Endodermal cell (in vitro differentiated cells): ENCODE data around the gene CHSY1. TPM values are rescaled to one million over a fixed set of nuclear protein-coding genes. Genes with fewer than 3 reads are reported as not detected.
A peak's percentile ranks its signal among the peaks of the same experiment; 100 is the strongest.
"Not testable (repeated sequence)": the region's sequence is repeated elsewhere in the genome, so short reads cannot be mapped to it uniquely, and the experiment has no call there.

Experiments used
- DNase-seq: peaks from one replicate; pipeline ENCODE4 v3.0.0-alpha.2; 2017
- H3K27ac ChIP-seq: 2 replicates; pipeline ENCODE4 v1.5.1; 2013; ENCODE audit warnings: mild to moderate bottlenecking, low read depth, low read length, moderate library complexity
- H3K27me3 ChIP-seq: 2 replicates; pipeline ENCODE4 v1.6.1; 2013; ENCODE audit warnings: mild to moderate bottlenecking, low read length, moderate library complexity; ENCODE audit not compliant: insufficient read depth, control insufficient read depth, poor library complexity, severe bottlenecking
- H3K36me3 ChIP-seq: 2 replicates; pipeline ENCODE4 v1.7.0; 2013; ENCODE audit warnings: mild to moderate bottlenecking, low read length, moderate library complexity; ENCODE audit not compliant: control insufficient read depth, insufficient read depth
- H3K4me1 ChIP-seq: one replicate; pipeline ENCODE4 v1.7.0; 2013; ENCODE audit warnings: low read length; ENCODE audit not compliant: control insufficient read depth, insufficient read depth
- H3K4me3 ChIP-seq: 2 replicates; pipeline ENCODE4 v1.5.1; 2013; ENCODE audit warnings: mild to moderate bottlenecking, low read length, moderate library complexity
- H3K9ac ChIP-seq: 2 replicates; pipeline ENCODE4 v1.6.1; 2013; ENCODE audit warnings: mild to moderate bottlenecking, low read length, moderate library complexity; ENCODE audit not compliant: poor library complexity, severe bottlenecking; ENCODE audit errors: extremely low read depth
- H3K9me3 ChIP-seq: 2 replicates; pipeline ENCODE4 v1.6.1; 2013; ENCODE audit warnings: mild to moderate bottlenecking, low read length, moderate library complexity; ENCODE audit not compliant: control insufficient read depth
- H3K27ac Mint-ChIP-seq: 2 replicates; pipeline ENCODE4 v1.8.0; 2020; ENCODE audit warnings: mixed read lengths
- H3K27me3 Mint-ChIP-seq: 2 replicates; pipeline ENCODE4 v1.8.0; 2021; ENCODE audit warnings: mild to moderate bottlenecking, mixed read lengths; ENCODE audit not compliant: insufficient read depth
- H3K36me3 Mint-ChIP-seq: 2 replicates; pipeline ENCODE4 v1.8.0; 2020; ENCODE audit warnings: low read depth, mixed read lengths
- H3K4me1 Mint-ChIP-seq: 2 replicates; pipeline ENCODE4 v1.8.0; 2020; ENCODE audit warnings: mixed read lengths
- H3K4me3 Mint-ChIP-seq: 2 replicates; pipeline ENCODE4 v1.8.0; 2020; ENCODE audit warnings: mild to moderate bottlenecking, moderate library complexity, mixed read lengths
- H3K9me3 Mint-ChIP-seq: 2 replicates; pipeline ENCODE4 v1.8.0; 2020; ENCODE audit warnings: mild to moderate bottlenecking, mixed read lengths
- CTCF ChIP-seq: fragments of 200-600 bp; sonication (generic); conservative IDR thresholded peaks from 2 replicates; pipeline ENCODE4 v1.5.0; 2021; ENCODE audit warnings: antibody characterized with exemption, mild to moderate bottlenecking
- WGBS, 2 experiments: methylation state at CpG; one replicate each; pipeline versions ENCODE4 v1.1.5 to v1.1.7; 2013; ENCODE audit warnings: missing lambda C conversion rate in 2 of 2, mixed read lengths in 1 of 2; ENCODE audit not compliant: insufficient coverage in 1 of 2, insufficient read length in 1 of 2; 5-methylcytosine and 5-hydroxymethylcytosine counted together
- total RNA-seq, 2 donors: library from RNA; stranded (reverse); fragmentation: NEBNext Ultra II Directional in 1 of 2; extraction: Animal tissue kit (Norgen Biotek cat#: 25700) in 1 of 2; gene quantifications; 2 replicates in 1 of 2; 3 replicates in 1 of 2; pipeline ENCODE4 v1.2.1, GENCODE V29; 2021

Gene CHSY1
- total RNA-seq, 2 donors from 2014 or later: 33.3 to 39.9 TPM

DNA sequence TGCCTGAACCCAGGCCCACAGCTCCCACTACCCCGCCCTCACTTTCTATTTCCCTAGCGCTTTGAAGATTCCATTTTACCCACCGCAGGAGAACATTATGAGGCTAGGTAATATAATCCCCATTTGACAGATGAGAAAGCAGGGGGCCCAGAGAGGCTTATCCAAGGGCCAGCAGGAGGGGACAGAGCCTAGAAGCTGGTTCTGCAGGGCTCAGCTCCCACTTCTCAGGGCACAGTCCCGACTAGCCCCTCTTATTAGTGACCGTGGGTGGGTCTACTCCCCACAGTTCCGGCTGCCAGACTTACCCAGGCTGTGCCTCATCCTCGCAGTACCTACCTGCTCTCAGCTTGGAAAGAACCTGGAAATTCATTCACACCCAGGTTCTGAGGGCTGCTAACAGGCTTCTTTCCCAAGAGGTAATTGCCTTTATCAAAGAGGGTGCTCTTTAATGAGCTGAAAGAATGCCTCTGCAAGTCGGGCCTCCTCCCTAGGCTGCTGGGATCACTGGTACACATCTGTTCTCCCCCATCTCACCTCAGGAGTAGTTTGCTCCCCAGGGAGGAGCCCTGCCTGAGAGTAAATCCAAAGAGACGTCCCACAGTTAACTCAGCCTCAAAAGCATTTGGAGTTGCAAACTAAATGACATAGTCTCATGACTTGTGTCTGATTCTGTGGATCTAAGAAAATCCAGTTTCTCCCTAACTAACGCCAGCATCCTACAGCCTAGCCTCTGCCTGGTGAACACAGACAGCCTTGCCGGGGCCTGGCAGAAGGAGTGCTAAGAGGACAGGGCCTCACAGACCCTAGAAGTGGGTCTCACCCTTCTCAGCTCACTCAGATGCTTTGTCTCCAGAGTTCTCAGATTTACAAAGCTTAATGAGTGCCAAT lies 125.0 kb downstream of the CHSY1 start:
- H3K27me3 Mint-ChIP-seq: peaks cover 3% of the 10 kb centered on the region
- H3K9me3 ChIP-seq: no peaks in the 10 kb centered on the region
- H3K27me3 ChIP-seq: no peaks in the 10 kb centered on the region
- peaks cover 16% of the 10 kb centered on the region for H3K4me1 Mint-ChIP-seq
- peaks cover 3% of the 10 kb centered on the region for H3K4me1 ChIP-seq
- no peak overlapping the region for H3K9ac ChIP-seq
- DNase-seq: peak; percentile 49
- WGBS, 2 experiments: 74 to 84% methylated on average over 5 to 11 of the region's 11 CpGs
- peak overlapping the region; percentile 36 for H3K27ac Mint-ChIP-seq
- no peak overlapping the region for H3K4me3 ChIP-seq
- no peak overlapping the region for H3K27ac ChIP-seq
- no peak for TF ChIP-seq CTCF
- no peaks in the 10 kb centered on the region for H3K36me3 ChIP-seq
- no peak overlapping the region for H3K4me3 Mint-ChIP-seq
- peaks cover 13% of the 10 kb centered on the region for H3K9me3 Mint-ChIP-seq
- no peaks in the 10 kb centered on the region for H3K36me3 Mint-ChIP-seq

DNA sequence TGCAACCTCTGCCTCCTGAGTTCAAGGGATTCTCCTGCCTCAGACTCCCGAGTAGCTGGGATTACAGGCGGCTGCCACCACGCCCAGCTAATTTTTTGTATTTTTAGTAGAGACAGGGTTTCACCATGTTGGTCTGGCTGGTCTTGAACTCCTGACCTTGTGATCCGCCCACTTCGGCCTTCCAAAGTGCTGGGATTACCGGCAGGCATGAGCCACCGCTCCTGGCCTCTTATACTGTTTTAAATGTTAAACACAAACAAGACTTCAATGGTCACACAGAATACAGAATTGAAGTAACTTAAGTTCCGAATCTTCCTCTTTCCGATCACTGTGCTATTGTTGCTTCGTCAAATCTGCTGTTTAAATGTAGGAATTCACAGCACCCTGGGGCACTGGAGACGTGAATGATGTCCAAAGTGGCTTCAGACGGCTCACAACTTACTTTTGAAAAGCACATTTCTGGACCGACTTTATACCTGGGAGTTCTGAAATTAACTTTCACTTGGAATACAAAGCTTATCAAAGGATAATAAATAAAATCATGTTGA lies 125.9 kb downstream of the CHSY1 start:
- H3K27me3 Mint-ChIP-seq, H3K9ac ChIP-seq, H3K4me3 ChIP-seq, H3K36me3 ChIP-seq, H3K9me3 ChIP-seq, H3K4me1 ChIP-seq, DNase-seq, H3K4me3 Mint-ChIP-seq, H3K27ac ChIP-seq, H3K27me3 ChIP-seq, H3K27ac Mint-ChIP-seq, H3K36me3 Mint-ChIP-seq: not testable (repeated sequence)
- Mint-ChIP-seq H3K4me1 (peaks cover 18% of the 10 kb centered on the region), H3K9me3 (peaks cover 13% of the 10 kb centered on the region)
- 86% methylated on average over 12 to 13 of the region's 13 CpGs for WGBS, 2 experiments

Other genes with a start within 250 kb of the CHSY1 start
- 10 to 100 TPM; 56.1 to 60.5 TPM for gene SELENOS, start 25.4 kb upstream of the CHSY1 start, total RNA-seq
- gene SNRPA1, start 43.2 kb upstream of the CHSY1 start, total RNA-seq: 100 to 1,000 TPM; 111 to 140 TPM
- gene PCSK6, start 237.7 kb upstream of the CHSY1 start, total RNA-seq: 1 to 10 TPM; 6.6 to 9.8 TPM